AG09319 (cell line): ENCODE data around the gene KCNQ4.

Experiments used
- DNase-seq: peaks from one replicate; pipeline ENCODE4 v3.0.0-alpha.2; 2010; ENCODE audit warnings: low read depth; ENCODE audit errors: extremely low read depth
- CTCF ChIP-seq: IDR thresholded peaks from 2 replicates; pipeline ENCODE4 v1.5.1; 2011; ENCODE audit warnings: low read depth, mild to moderate bottlenecking, inconsistent platforms, low read length, moderate library complexity

KCNQ4 gene

GRCh38 chr1:40756523-40756922 lies 27.1 kb upstream of the KCNQ4 start:
- no peak for DNase-seq
- no peak for TF ChIP-seq CTCF

- no peak for DNase-seq
- TF ChIP-seq CTCF = no peak
Measured at GRCh38 chr1:40757084-40757483, 26.5 kb upstream of the KCNQ4 start.

GRCh38 chr1:40758004-40758403 lies 25.6 kb upstream of the KCNQ4 start:
- TF ChIP-seq CTCF = no peak
- no peak for DNase-seq

- no peak for TF ChIP-seq CTCF
- no peak for DNase-seq
Measured at GRCh38 chr1:40758578-40759343, 24.8 kb upstream of the KCNQ4 start.

GRCh38 chr1:40760984-40761383 lies 22.6 kb upstream of the KCNQ4 start:
- no peak for DNase-seq

GRCh38 chr1:40762144-40762923 lies 21.3 kb upstream of the KCNQ4 start:
- no peak for TF ChIP-seq CTCF
- no peak for DNase-seq

More at GRCh38 chr1:40760984-40761383, 22.6 kb upstream of the KCNQ4 start:
- TF ChIP-seq CTCF = no peak
